Breast epithelium (tissue), 3 donors: ENCODE results near the gene MAN1A1.

Experiments used
- POLR2A ChIP-seq: fragments of 450-650 bp; IDR thresholded peaks from one replicate; pipeline ENCODE4 v1.6.1; 2016; ENCODE audit warnings: antibody characterized with exemption, mild to moderate bottlenecking, moderate library complexity
- POLR2AphosphoS5 ChIP-seq, 3 donors: sonication (generic); formaldehyde crosslinking; IDR thresholded peaks; one replicate each; pipeline ENCODE4 v1.6.1; 2017; ENCODE audit warnings: antibody characterized with exemption in 3 of 3
- TF ChIP-seq, protein P1 (sequence below), 3 donors: fragments of 450-650 bp; IDR thresholded peaks; one replicate each; pipeline ENCODE4 v1.5.1; 2016 to 2017; ENCODE audit warnings: antibody characterized with exemption in 3 of 3, mild to moderate bottlenecking in 3 of 3, moderate library complexity in 3 of 3

DNA sequence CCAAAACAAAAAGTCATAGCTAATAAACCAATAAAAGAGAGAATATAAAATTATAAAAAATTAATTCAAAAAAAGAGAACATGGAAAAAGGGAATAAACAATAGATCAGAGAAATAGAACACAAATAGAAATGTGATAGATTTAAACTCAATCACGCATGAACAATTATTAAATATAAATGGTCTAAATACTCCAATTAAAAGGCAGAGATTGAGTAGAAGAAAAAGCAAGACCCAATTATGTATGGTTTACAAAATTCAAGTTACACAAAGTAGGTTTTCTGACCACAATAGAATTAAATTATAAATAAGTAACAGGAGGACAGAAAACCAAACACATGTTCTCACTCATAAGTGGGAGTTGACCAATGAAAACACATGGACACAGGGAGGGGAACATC lies 36.4 kb upstream of the MAN1A1 start:
- TF ChIP-seq, protein P1, sequence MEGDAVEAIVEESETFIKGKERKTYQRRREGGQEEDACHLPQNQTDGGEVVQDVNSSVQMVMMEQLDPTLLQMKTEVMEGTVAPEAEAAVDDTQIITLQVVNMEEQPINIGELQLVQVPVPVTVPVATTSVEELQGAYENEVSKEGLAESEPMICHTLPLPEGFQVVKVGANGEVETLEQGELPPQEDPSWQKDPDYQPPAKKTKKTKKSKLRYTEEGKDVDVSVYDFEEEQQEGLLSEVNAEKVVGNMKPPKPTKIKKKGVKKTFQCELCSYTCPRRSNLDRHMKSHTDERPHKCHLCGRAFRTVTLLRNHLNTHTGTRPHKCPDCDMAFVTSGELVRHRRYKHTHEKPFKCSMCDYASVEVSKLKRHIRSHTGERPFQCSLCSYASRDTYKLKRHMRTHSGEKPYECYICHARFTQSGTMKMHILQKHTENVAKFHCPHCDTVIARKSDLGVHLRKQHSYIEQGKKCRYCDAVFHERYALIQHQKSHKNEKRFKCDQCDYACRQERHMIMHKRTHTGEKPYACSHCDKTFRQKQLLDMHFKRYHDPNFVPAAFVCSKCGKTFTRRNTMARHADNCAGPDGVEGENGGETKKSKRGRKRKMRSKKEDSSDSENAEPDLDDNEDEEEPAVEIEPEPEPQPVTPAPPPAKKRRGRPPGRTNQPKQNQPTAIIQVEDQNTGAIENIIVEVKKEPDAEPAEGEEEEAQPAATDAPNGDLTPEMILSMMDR (IDR thresholded peaks at IDR 0.05): no peak
- TF ChIP-seq POLR2AphosphoS5 (IDR thresholded peaks at IDR 0.05) (no peak), POLR2A (no peak)
